ENCODE results near the gene MORN1. TPM values are rescaled to one million over a fixed set of nuclear protein-coding genes. Genes with fewer than 3 reads are reported as not detected.

The MORN1 gene
- total and polyA plus RNA-seq, 2 donors (not counting 3 experiments of a cell fraction or from before 2014, with no cell fraction given), result 4.3 to 6.4 TPM

GRCh38 chr1:2427976-2428375 lies 36.6 kb upstream of the MORN1 start:
- intact Hi-C loops (cut with micrococcal nuclease), result no loop called here
- Histone ChIP-seq H3K4me3 (replicated peaks in 1 of 3; ENCODE audit: insufficient read depth in 1 of 3, low read depth in 1 of 3, low read length in 3 of 3) (no peak overlapping the region), H3K27me3 (ENCODE audit: control insufficient read depth in 2 of 2, insufficient read depth in 2 of 2, low read length in 2 of 2) (no peaks in the 10 kb centered on the region), H3K4me2 (ENCODE audit: insufficient read depth, low read length) (no peak overlapping the region), H3K9me3 (replicated peaks; ENCODE audit: control insufficient read depth, insufficient read depth, low read length) (no peaks in the 10 kb centered on the region), H4K20me1 (replicated peaks; ENCODE audit: control insufficient read depth, extremely low read depth, insufficient read depth, low read length) (no peaks in the 10 kb centered on the region), H3K79me2 (ENCODE audit: control insufficient read depth, insufficient read depth, low read length) (no peaks in the 10 kb centered on the region), H3K27ac (ENCODE audit: insufficient read depth, low read depth, low read length) (no peak overlapping the region), H3K9ac (replicated peaks; ENCODE audit: extremely low read depth, insufficient read depth, low read length) (no peak overlapping the region), H3K4me1 (ENCODE audit: control insufficient read depth, extremely low read depth, insufficient read depth, low read length) (no peaks in the 10 kb centered on the region), H2AFZ (ENCODE audit: low read depth, low read length) (no peak overlapping the region), H3K36me3 (ENCODE audit: control insufficient read depth in 2 of 2, extremely low read depth in 1 of 2, insufficient read depth in 2 of 2, low read length in 2 of 2) (no peaks in the 10 kb centered on the region), H3K9me1 (replicated peaks; ENCODE audit: control insufficient read depth, extremely low read depth, insufficient read depth, low read length) (no peaks in the 10 kb centered on the region)
- ChIA-PET POLR2A (no interaction called here), CTCF (no interaction called here)
- DNase-seq (ENCODE audit: low read depth, low spot score), result no peak
- no peak for FAIRE-seq
- TF ChIP-seq GATA2 (IDR thresholded peaks at IDR 0.05; ENCODE audit: insufficient read depth, insufficient read length, low read depth, low read length), result no peak
- TF ChIP-seq MAX (IDR thresholded peaks at IDR 0.05; ENCODE audit: insufficient read depth, insufficient read length), result no peak
- TF ChIP-seq POLR2A (IDR thresholded peaks at IDR 0.05; ENCODE audit: low read depth, low read length), result no peak
- TF ChIP-seq CTCF (IDR thresholded peaks at IDR 0.05; ENCODE audit: extremely low read depth in 1 of 2, insufficient read depth in 1 of 2, low read depth in 1 of 2, low read length in 2 of 2), result no peak
- TF ChIP-seq FOS (IDR thresholded peaks at IDR 0.05; ENCODE audit: borderline replicate concordance, insufficient read depth, low read length), result no peak
- TF ChIP-seq EZH2 (IDR thresholded peaks at IDR 0.05; ENCODE audit: borderline replicate concordance, low read depth, low read length, severe bottlenecking), result no peak
- TF ChIP-seq JUN (IDR thresholded peaks at IDR 0.05; ENCODE audit: borderline replicate concordance, insufficient read depth, insufficient read length, low read depth), result no peak
- TF ChIP-seq MYC (IDR thresholded peaks at IDR 0.05; ENCODE audit: low read depth, low read length), result no peak
- no peak for TF ChIP-seq POLR2AphosphoS5 (IDR thresholded peaks at IDR 0.05; ENCODE audit: insufficient read depth, low read depth, low read length)
- dilution Hi-C loops (cut with MboI; ENCODE audit: extremely low pct_ligation_motif_present, low sequenced_read_pairs), result no loop called here
- no TSS peak for BruUV-seq (replicated peaks)
